OCI-LY7 (cell line): ENCODE data around the gene PORCN. TPM values are rescaled to one million over a fixed set of nuclear protein-coding genes. Genes with fewer than 3 reads are reported as not detected.

Experiments used
- BruUV-seq: library from RNA; stranded (reverse); fragments of 400-500 nt; replicated peaks from 2 replicates; lab custom pipeline; 2021; lab: Mats Ljungman, UMichigan
- CTCF ChIA-PET: fragments of 300-600 bp; sonication (Branson Sonifier 250); formaldehyde crosslinking; loops from one replicate; lab custom pipeline; 2022; ENCODE audit warnings: antibody characterized with exemption; ENCODE audit not compliant: unreplicated experiment; lab: Charles Lee
- POLR2A ChIA-PET: fragments of 300-600 bp; sonication (Branson Sonifier 250); formaldehyde crosslinking; loops from one replicate; lab custom pipeline; 2022; ENCODE audit warnings: antibody characterized with exemption; lab: Charles Lee
- DNase-seq: peaks from one replicate; pipeline ENCODE4 v3.0.0-alpha.2; 2015; ENCODE audit warnings: low spot score
- H2AFZ ChIP-seq: fragments of 200-600 bp; sonication (generic), shearing (Covaris generic); 2 replicates; pipeline ENCODE4 v1.6.1; 2014; ENCODE audit warnings: mild to moderate bottlenecking, antibody characterized with exemption, low read length, moderate library complexity
- H3K27ac ChIP-seq: fragments of 200-600 bp; sonication (generic); 2 replicates; pipeline ENCODE4 v1.5.1; 2014; ENCODE audit warnings: mixed run types, low read depth, mild to moderate bottlenecking, moderate library complexity, low read length, inconsistent platforms; ENCODE audit not compliant: poor library complexity, severe bottlenecking
- H3K36me3 ChIP-seq: fragments of 200-600 bp; sonication (generic); 2 replicates; pipeline ENCODE4 v1.6.1; 2014; ENCODE audit warnings: mild to moderate bottlenecking, antibody characterized with exemption, low read length, moderate library complexity, mixed read lengths; ENCODE audit not compliant: insufficient read depth
- H3K4me1 ChIP-seq: fragments of 200-600 bp; sonication (generic); 2 replicates; pipeline ENCODE4 v1.5.1; 2014; ENCODE audit warnings: mild to moderate bottlenecking, low read length; ENCODE audit not compliant: insufficient read depth, poor library complexity, severe bottlenecking
- H3K4me2 ChIP-seq: fragments of 200-600 bp; sonication (generic); 2 replicates; pipeline ENCODE4 v1.6.1; 2014; ENCODE audit warnings: mild to moderate bottlenecking, low read length
- H3K4me3 ChIP-seq: fragments of 200-600 bp; sonication (generic); 2 replicates; pipeline ENCODE4 v1.5.1; 2014; ENCODE audit warnings: mild to moderate bottlenecking, low read depth, low read length; ENCODE audit not compliant: poor library complexity, severe bottlenecking
- H3K79me2 ChIP-seq: fragments of 200-600 bp; sonication (generic); 2 replicates; pipeline ENCODE4 v1.6.1; 2016; ENCODE audit warnings: low read depth, mild to moderate bottlenecking, low read length, moderate library complexity, mixed read lengths; ENCODE audit not compliant: insufficient read depth
- H3K9me2 ChIP-seq: fragments of 200-600 bp; sonication (generic); 2 replicates; pipeline ENCODE4 v1.6.1; 2016; ENCODE audit warnings: mild to moderate bottlenecking, low read length, mixed read lengths; ENCODE audit not compliant: insufficient read depth
- H3K9me3 ChIP-seq: fragments of 200-600 bp; sonication (generic); 2 replicates; pipeline ENCODE4 v1.6.1; 2014; ENCODE audit warnings: mild to moderate bottlenecking, mixed run types, low read length, mixed read lengths
- H4K20me1 ChIP-seq: fragments of 200-600 bp; sonication (generic); 2 replicates; pipeline ENCODE4 v1.6.1; 2014; ENCODE audit warnings: mild to moderate bottlenecking, antibody characterized with exemption, low read length, moderate library complexity, mixed read lengths; ENCODE audit not compliant: insufficient read depth
- EZH2phosphoT487 ChIP-seq: fragments of 200-600 bp; sonication (generic); IDR thresholded peaks from 2 replicates; pipeline ENCODE4 v1.6.1; 2018; ENCODE audit warnings: low read depth, borderline replicate concordance, mild to moderate bottlenecking, mixed run types, antibody characterized with exemption, low read length, moderate library complexity, mixed read lengths
- intact Hi-C: fragments of 100-400 bp; cut with micrococcal nuclease; formaldehyde crosslinking; loops from one replicate; pipeline ENCODE4 v1.10.0; 2022; ENCODE audit not compliant: unreplicated experiment
- total RNA-seq, 2 experiments: library from RNA; depleted of rRNA in 1 of 2; stranded (reverse); fragments of >200 nt in 1 of 2; shearing (Covaris generic) in 1 of 2; gene quantifications; 2 replicates each; pipeline ENCODE4 v1.2.3, GENCODE V29; 2014 to 2022
- TF ChIP-seq, protein P1 (sequence below): fragments of 200-600 bp; sonication (generic); conservative IDR thresholded peaks from 2 replicates; pipeline ENCODE4 v1.5.1; 2014; ENCODE audit warnings: mild to moderate bottlenecking, antibody characterized with exemption, low read length, moderate library complexity, mixed read lengths

Gene PORCN
- total RNA-seq, 2 experiments from 2014 or later = 8.4 to 11.3 TPM

DNA sequence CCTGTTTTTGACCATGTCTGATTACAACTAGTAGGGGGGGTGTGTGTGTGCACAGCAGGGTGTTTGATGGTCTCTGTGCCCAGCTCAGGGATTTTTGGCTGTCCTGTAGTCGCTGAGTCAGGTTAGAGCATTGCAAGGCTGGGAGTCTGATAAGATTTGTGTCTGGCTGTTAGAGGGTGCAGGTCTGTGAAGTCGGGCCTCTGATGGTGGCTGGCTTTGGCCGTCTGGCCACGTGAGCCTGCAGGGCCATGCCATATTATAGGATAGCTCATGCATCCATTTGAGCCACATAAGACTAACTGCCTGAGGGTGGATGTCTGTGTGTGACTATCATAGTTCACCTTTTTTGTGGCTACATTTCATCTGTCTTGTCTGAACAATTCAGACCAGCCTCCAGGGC, 4.9 kb downstream of the PORCN start:
- Histone ChIP-seq H3K9me2 (no peaks in the 10 kb centered on the region), H3K4me1 (peaks cover 18% of the 10 kb centered on the region), H2AFZ (no peak overlapping the region), H4K20me1 (no peaks in the 10 kb centered on the region), H3K4me2 (no peak overlapping the region), H3K36me3 (no peaks in the 10 kb centered on the region), H3K79me2 (no peaks in the 10 kb centered on the region), H3K9me3 (no peaks in the 10 kb centered on the region), H3K4me3 (no peak overlapping the region), H3K27ac (no peak overlapping the region)
- BruUV-seq = no TSS peak
- intact Hi-C loops = no loop called here
- DNase-seq = no peak
- ChIA-PET CTCF (no interaction called here), POLR2A (no interaction called here)
- no peak for TF ChIP-seq EZH2phosphoT487
- TF ChIP-seq, protein P1, sequence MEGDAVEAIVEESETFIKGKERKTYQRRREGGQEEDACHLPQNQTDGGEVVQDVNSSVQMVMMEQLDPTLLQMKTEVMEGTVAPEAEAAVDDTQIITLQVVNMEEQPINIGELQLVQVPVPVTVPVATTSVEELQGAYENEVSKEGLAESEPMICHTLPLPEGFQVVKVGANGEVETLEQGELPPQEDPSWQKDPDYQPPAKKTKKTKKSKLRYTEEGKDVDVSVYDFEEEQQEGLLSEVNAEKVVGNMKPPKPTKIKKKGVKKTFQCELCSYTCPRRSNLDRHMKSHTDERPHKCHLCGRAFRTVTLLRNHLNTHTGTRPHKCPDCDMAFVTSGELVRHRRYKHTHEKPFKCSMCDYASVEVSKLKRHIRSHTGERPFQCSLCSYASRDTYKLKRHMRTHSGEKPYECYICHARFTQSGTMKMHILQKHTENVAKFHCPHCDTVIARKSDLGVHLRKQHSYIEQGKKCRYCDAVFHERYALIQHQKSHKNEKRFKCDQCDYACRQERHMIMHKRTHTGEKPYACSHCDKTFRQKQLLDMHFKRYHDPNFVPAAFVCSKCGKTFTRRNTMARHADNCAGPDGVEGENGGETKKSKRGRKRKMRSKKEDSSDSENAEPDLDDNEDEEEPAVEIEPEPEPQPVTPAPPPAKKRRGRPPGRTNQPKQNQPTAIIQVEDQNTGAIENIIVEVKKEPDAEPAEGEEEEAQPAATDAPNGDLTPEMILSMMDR = no peak

DNA sequence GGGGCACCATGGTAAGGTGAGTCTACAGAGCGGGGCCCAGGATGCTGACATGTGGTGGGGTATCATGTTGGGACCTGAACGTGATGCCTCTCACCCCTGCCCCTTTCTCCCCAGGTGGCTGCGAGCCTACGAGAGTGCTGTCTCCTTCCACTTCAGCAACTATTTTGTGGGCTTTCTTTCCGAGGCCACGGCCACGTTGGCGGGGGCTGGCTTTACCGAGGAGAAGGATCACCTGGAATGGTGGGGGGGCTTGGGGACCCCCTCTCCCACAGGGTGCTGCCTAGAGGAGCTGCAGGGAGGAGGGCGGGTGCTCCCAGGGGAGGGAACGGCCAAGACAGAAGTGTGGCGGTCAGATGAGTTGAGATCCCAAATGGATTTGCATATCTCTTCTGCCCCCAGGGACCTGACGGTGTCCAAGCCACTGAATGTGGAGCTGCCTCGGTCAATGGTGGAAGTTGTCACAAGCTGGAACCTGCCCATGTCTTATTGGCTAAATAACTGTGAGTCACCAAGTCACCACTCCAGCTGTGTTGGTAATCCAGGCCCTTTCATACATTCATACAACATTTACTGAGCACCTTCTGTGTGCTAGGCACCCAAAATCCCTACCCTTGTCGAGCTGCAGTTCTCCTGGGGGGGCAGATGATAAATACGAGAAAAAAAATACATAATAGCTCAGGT, 5.5 kb downstream of the PORCN start:
- H3K4me1 ChIP-seq = peaks cover 22% of the 10 kb centered on the region
- ChIA-PET POLR2A (no interaction called here), CTCF (no interaction called here)
- H4K20me1 ChIP-seq = no peaks in the 10 kb centered on the region
- H2AFZ ChIP-seq = no peak overlapping the region
- H3K4me2 ChIP-seq = no peak overlapping the region
- no peaks in the 10 kb centered on the region for H3K9me3 ChIP-seq
- H3K36me3 ChIP-seq = no peaks in the 10 kb centered on the region
- intact Hi-C loops = no loop called here
- TF ChIP-seq, protein P1 = no peak
- TF ChIP-seq EZH2phosphoT487 = no peak
- H3K27ac ChIP-seq = no peak overlapping the region
- H3K79me2 ChIP-seq = no peaks in the 10 kb centered on the region
- no peak overlapping the region for H3K4me3 ChIP-seq
- H3K9me2 ChIP-seq = no peaks in the 10 kb centered on the region
- no TSS peak for BruUV-seq
- DNase-seq = no peak

DNA sequence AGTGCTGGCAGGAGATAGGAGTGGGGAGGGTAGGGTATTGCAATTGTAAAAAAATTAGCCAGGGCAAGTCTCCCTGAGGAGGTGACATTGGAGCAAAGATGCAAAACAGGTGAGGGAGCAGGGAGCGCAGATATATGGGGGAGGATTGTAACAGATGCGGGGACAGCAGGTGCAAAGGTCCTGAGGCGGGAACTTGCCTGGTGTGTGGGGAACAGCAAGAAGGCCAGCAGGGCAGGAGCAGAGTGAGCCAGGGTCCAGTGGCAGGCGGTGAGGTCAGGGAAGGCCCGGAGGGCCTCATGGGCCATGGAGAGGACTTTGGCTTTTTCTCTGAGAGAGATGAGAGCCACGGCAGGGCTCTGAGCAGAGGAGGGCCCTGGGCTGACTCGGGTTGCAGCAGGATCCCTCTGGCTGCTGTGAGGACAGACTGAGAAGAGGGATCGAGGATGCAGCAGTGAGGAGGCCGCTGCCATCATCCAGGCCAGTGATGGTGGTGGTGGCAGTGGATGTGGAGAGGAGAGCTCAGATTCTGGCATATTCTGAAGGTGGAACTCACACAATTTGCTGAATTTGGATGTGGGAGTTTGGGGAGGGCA, 6.2 kb downstream of the PORCN start:
- no peaks in the 10 kb centered on the region for H3K36me3 ChIP-seq
- no peak for DNase-seq
- peaks cover 24% of the 10 kb centered on the region for H3K4me1 ChIP-seq
- no peak overlapping the region for H3K27ac ChIP-seq
- TF ChIP-seq EZH2phosphoT487 = no peak
- TF ChIP-seq, protein P1 = no peak
- H3K79me2 ChIP-seq = no peaks in the 10 kb centered on the region
- ChIA-PET CTCF (no interaction called here), POLR2A (no interaction called here)
- no peaks in the 10 kb centered on the region for H4K20me1 ChIP-seq
- H3K9me2 ChIP-seq = no peaks in the 10 kb centered on the region
- no peaks in the 10 kb centered on the region for H3K9me3 ChIP-seq
- H3K4me3 ChIP-seq = no peak overlapping the region
- no TSS peak for BruUV-seq
- H2AFZ ChIP-seq = no peak overlapping the region
- H3K4me2 ChIP-seq = no peak overlapping the region
- intact Hi-C loops = no loop called here
